ENCODE results near the gene ISCU. TPM values are rescaled to one million over a fixed set of nuclear protein-coding genes. Genes with fewer than 3 reads are reported as not detected.

ISCU gene
- total and polyA plus RNA-seq, 8 donors, result 34.1 to 126 (median 45.1) TPM

DNA sequence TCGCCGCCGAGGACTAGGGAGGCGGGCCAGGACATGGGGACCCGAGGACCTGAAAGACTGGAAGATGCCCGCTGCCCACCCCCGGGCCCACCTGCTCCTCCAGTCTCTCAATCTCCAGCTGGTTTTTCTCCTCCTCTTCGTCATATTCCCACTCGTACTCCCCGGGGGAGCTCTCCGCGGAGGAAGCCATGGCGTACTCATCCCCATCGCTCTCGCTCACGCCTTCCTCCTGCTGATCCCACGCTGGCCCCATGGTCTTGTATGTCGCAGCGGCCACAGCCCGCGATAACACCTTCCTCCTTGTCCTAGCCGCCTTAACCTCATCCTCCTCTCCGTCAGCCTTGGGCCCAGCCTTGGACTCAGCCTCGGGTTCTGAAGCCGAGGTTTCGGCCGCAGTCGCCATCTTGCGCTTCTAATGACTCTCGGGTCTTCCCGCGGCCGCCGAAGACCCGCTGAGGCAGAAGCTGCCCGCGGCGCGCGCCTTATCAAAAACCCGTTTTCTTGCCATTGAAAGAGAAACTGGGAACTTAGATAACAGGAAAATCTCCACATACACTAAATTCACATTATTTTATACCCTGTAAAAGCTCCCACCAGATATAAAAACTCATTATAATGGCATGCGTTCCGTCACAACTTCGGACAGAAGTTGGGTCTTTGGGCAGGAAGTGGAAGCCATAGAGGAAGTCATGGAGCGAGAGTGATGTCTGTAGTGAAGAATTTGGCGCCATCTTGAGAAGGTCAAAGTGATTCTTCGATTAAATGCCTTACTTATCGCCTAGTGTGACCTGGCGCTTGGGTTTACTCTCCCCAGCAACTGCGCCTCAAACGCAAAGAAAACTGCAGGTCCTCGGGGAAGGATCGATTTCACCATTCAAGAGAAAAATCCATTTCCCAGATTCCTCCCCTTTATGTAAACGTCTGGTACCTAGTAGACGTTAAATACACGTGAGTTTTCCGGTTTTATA lies 1.4 kb upstream of the ISCU start, which contains the start of gene SART3:
Gene SART3 (minus strand): TSS at position 422 of the 968 bp plus-strand sequence. CDS start 19 bp downstream, at position 403.
- WGBS, 2 donors, result 1% methylated on average over 55 to 57 of the region's 57 CpGs
- Histone ChIP-seq H3K27me3 (no peaks in the 10 kb centered on the region), H3K27ac (peak within 1 kb of the TSS; percentile 87 to 94 (median 92)), H3K4me3 (peak within 1 kb of the TSS; percentile 86 to 97 (median 92)), H3K4me1 (peaks cover 10 to 21% (median 17%) of the 10 kb centered on the region in 3 donors), H3K36me3 (peaks cover 0 to 14% (median 4%) of the 10 kb centered on the region in 3 donors), H3K9me3 (no peaks in the 10 kb centered on the region)
- peak; percentile 77 to 85 (median 80) for ATAC-seq
- peak; percentile 43 for FAIRE-seq
- peak; percentile 71 to 84 (median 82) for DNase-seq
- no peak for TF ChIP-seq CTCF (IDR thresholded peaks at IDR 0.05)
- intact Hi-C loops (cut with DNase I), result loop anchor here in 1 of 3 donors (10.0 kb wide), 1 partner anchor 244 kb away; no protein-coding TSS in a partner anchor

GRCh38 chr12:108561852-108562347 lies 496 bp upstream of the ISCU start:
- no peaks in the 10 kb centered on the region for H3K27me3 ChIP-seq
- H3K4me3 ChIP-seq, result peak overlapping the region; percentile 76 to 97 (median 92)
- peak in 2 of 4 donors; percentile 4 to 6 for ATAC-seq
- intact Hi-C loops (cut with DNase I), result loop anchor here in 1 of 3 donors (10.0 kb wide), 1 partner anchor 243 kb away; no protein-coding TSS in a partner anchor
- 1% methylated on average over 20 of the region's 20 CpGs for WGBS, 2 donors
- H3K27ac ChIP-seq, result peak overlapping the region; percentile 87 to 94 (median 92)
- H3K9me3 ChIP-seq, result no peaks in the 10 kb centered on the region
- no peak for DNase-seq
- H3K36me3 ChIP-seq, result peaks cover 0 to 20% (median 4%) of the 10 kb centered on the region in 3 donors
- no peak for FAIRE-seq
- H3K4me1 ChIP-seq, result peaks cover 10 to 28% (median 17%) of the 10 kb centered on the region in 3 donors
- no peak for TF ChIP-seq CTCF (IDR thresholded peaks at IDR 0.05)

DNA sequence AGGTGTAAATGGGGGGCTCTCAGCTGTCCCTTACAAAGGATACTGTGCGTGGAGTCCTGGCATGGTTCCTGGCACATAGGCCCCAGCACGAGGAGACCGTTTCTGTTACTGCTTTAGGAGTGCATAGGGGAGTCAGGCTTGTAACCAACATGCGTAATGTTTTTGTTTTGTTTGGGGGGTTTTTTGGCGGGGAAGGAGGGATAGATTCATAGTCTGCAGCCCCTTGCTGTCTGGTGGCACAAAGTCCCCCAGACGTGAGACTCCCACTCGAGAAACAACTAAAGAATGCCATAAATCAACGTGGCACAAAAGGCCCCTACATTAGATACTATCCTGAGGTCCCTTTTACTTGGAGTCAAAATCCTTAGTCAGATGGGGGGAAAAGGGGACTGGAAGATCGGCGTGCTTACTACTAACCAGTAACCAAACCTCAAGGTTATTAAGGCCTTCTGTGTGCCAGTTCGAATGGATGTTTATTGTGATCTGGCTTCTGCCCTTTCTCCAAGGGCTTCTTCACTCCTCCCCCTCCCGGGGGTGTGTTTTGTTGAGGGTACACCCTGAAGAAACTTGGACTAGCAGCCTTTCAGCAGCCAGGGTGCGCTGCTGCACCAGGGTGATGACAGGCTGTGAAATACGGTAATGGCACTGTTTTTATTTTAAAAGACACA lies 874 bp downstream of the ISCU start:
- DNase-seq (peak in 5 of 6 donors; percentile 67 to 82 (median 71)), FAIRE-seq (peak; percentile 20), ATAC-seq (peak; percentile 18 to 48 (median 44))
- H3K36me3 ChIP-seq, result peaks cover 0 to 34% (median 7%) of the 10 kb centered on the region in 3 donors
- H3K4me1 ChIP-seq, result peaks cover 10 to 28% (median 17%) of the 10 kb centered on the region in 3 donors
- H3K4me3 ChIP-seq, result peak overlapping the region; percentile 76 to 97 (median 92)
- H3K9me3 ChIP-seq, result no peaks in the 10 kb centered on the region
- no peaks in the 10 kb centered on the region for H3K27me3 ChIP-seq
- H3K27ac ChIP-seq, result peak overlapping the region; percentile 84 to 93 (median 88)
- TF ChIP-seq CTCF (IDR thresholded peaks at IDR 0.05), result peak; percentile 32 to 68 (median 64)
- WGBS, 2 donors, result 0 to 1% methylated on average over 14 of the region's 14 CpGs
- intact Hi-C loops (cut with DNase I), result loop anchor here in 1 of 3 donors (10.0 kb wide), 1 partner anchor 242 kb away; no protein-coding TSS in a partner anchor

DNA sequence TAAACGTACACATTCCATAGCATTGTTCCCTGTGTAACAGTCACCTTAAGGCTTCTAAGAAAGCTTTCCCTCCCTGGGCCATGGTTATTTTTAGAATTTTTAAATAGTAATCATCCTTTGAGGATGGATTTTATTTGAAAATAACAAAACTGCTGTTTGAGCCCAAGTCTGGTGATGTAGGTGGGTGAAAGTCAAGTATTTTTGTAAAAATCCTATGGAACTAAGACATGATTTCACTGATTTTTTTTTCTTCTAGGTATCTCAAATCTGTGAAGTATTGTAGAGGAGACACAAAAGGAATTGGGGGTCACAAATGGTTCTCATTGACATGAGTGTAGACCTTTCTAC lies 1.4 kb downstream of the ISCU start:
- FAIRE-seq, result no peak
- Histone ChIP-seq H3K4me1 (peaks cover 15 to 28% (median 17%) of the 10 kb centered on the region in 3 donors), H3K27ac (no peak overlapping the region), H3K4me3 (peak overlapping the region in 3 of 4 donors; percentile 76 to 95 (median 88)), H3K27me3 (no peaks in the 10 kb centered on the region), H3K9me3 (no peaks in the 10 kb centered on the region), H3K36me3 (peaks cover 0 to 39% (median 7%) of the 10 kb centered on the region in 3 donors)
- DNase-seq, result no peak
- intact Hi-C loops (cut with DNase I), result loop anchor here in 1 of 3 donors (10.0 kb wide), 1 partner anchor 241 kb away; no protein-coding TSS in a partner anchor
- WGBS, 2 donors, result 13 to 19% methylated on average over 1 of the region's 1 CpG
- TF ChIP-seq CTCF (IDR thresholded peaks at IDR 0.05), result no peak
- no peak for ATAC-seq
